GM18520 (cell line): ENCODE measurements around the gene ADAMTSL1.

Experiments used
- ATAC-seq: cut with Tn5 transposase; IDR thresholded peaks from one replicate; pipeline ENCODE4 v1.9.1; 2021; ENCODE audit not compliant: unreplicated experiment

ADAMTSL1 gene

GRCh38 chr9:18692268-18692667 is 218.3 kb downstream of the ADAMTSL1 start:
- no peak for ATAC-seq

- no peak for ATAC-seq
Measured at GRCh38 chr9:18692962-18693361, 219.0 kb downstream of the ADAMTSL1 start.

- ATAC-seq: no peak
Measured at GRCh38 chr9:18694959-18695668, 221.2 kb downstream of the ADAMTSL1 start.

- no peak for ATAC-seq
Measured at GRCh38 chr9:18698992-18699391, 225.0 kb downstream of the ADAMTSL1 start.

- ATAC-seq: no peak
Measured at GRCh38 chr9:18699764-18700163, 225.8 kb downstream of the ADAMTSL1 start.

GRCh38 chr9:18700714-18701113 is 226.8 kb downstream of the ADAMTSL1 start:
- no peak for ATAC-seq

GRCh38 chr9:18703151-18703900 is 229.4 kb downstream of the ADAMTSL1 start:
- ATAC-seq: no peak

- no peak for ATAC-seq
Measured at GRCh38 chr9:18703901-18704379, 230.0 kb downstream of the ADAMTSL1 start.

GRCh38 chr9:18705796-18706392 is 231.9 kb downstream of the ADAMTSL1 start:
- no peak for ATAC-seq

- ATAC-seq: no peak
Measured at GRCh38 chr9:18706648-18707047, 232.7 kb downstream of the ADAMTSL1 start.

GRCh38 chr9:18707061-18707461 is 233.1 kb downstream of the ADAMTSL1 start:
- ATAC-seq: no peak

GRCh38 chr9:18707489-18708205 is 233.7 kb downstream of the ADAMTSL1 start:
- ATAC-seq: no peak

GRCh38 chr9:18708429-18708828 is 234.5 kb downstream of the ADAMTSL1 start:
- no peak for ATAC-seq

GRCh38 chr9:18710065-18710464 is 236.1 kb downstream of the ADAMTSL1 start:
- ATAC-seq: no peak

- no peak for ATAC-seq
Measured at GRCh38 chr9:18717759-18718158, 243.8 kb downstream of the ADAMTSL1 start.

- ATAC-seq: no peak
Measured at GRCh38 chr9:18718393-18718792, 244.4 kb downstream of the ADAMTSL1 start.

- ATAC-seq: no peak
Measured at GRCh38 chr9:18718932-18719331, 245.0 kb downstream of the ADAMTSL1 start.

GRCh38 chr9:18720691-18721090 is 246.7 kb downstream of the ADAMTSL1 start:
- ATAC-seq: no peak

GRCh38 chr9:18721267-18721994 is 247.5 kb downstream of the ADAMTSL1 start:
- no peak for ATAC-seq

GRCh38 chr9:18721995-18722310 is 248.0 kb downstream of the ADAMTSL1 start:
- ATAC-seq: no peak

- no peak for ATAC-seq
Measured at GRCh38 chr9:18722882-18723281, 248.9 kb downstream of the ADAMTSL1 start.
